Measurements from ENCODE around the gene SYDE1.
"Not testable (repeated sequence)": the region's sequence is repeated elsewhere in the genome, so short reads cannot be mapped to it uniquely, and the experiment has no call there.

The SYDE1 gene

DNA sequence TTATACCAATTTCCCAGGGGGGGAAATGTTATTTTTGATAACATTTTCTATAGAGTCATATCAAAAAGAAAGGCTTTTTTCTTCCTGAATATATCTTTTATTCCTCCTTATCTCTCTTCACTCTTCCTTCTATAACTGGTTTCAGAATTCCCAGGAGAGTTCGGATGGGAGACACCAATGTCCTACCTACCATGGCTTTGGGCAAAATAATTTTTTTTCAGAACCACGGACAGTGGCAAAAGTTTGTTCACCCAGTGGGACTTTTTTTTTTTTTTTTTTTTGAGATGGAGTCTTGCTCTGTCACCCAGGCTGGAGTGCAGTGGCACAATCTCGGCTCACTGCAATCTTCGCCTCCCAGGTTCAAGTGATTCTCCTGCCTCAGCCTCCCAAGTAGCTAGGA lies 27.2 kb upstream of the SYDE1 start:
- TF ChIP-seq, protein P1, sequence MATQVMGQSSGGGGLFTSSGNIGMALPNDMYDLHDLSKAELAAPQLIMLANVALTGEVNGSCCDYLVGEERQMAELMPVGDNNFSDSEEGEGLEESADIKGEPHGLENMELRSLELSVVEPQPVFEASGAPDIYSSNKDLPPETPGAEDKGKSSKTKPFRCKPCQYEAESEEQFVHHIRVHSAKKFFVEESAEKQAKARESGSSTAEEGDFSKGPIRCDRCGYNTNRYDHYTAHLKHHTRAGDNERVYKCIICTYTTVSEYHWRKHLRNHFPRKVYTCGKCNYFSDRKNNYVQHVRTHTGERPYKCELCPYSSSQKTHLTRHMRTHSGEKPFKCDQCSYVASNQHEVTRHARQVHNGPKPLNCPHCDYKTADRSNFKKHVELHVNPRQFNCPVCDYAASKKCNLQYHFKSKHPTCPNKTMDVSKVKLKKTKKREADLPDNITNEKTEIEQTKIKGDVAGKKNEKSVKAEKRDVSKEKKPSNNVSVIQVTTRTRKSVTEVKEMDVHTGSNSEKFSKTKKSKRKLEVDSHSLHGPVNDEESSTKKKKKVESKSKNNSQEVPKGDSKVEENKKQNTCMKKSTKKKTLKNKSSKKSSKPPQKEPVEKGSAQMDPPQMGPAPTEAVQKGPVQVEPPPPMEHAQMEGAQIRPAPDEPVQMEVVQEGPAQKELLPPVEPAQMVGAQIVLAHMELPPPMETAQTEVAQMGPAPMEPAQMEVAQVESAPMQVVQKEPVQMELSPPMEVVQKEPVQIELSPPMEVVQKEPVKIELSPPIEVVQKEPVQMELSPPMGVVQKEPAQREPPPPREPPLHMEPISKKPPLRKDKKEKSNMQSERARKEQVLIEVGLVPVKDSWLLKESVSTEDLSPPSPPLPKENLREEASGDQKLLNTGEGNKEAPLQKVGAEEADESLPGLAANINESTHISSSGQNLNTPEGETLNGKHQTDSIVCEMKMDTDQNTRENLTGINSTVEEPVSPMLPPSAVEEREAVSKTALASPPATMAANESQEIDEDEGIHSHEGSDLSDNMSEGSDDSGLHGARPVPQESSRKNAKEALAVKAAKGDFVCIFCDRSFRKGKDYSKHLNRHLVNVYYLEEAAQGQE (IDR thresholded peaks at IDR 0.05; ENCODE audit: insufficient replicate concordance, low read depth): peak; percentile 87
- H3K27me3 ChIP-seq (ENCODE audit: insufficient read depth, poor library complexity, severe bottlenecking); DNase-seq (ENCODE audit: low read depth in 1 of 2, low spot score in 1 of 2); H3K4me3 ChIP-seq (replicated peaks; ENCODE audit: insufficient read depth, low read length); H3K27ac ChIP-seq (replicated peaks): not testable (repeated sequence)

DNA sequence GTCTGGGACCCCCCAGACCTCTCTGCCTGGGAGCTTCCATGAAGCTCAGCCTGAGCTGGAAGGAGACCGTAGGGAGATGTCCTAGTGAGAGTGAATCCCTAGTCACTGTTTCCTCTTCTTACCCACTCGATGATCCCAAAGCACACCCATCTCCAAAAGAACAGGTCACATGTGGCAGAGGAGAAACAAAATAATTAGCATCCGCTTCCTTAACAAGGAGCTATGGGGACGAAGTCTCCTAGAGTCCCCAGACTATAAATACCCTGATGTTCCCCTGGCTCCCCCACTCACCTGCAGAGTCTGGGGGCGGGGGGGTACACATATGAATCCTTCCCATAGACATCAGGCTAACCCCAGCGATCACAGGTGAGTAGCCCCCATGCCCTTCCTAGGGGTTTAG lies 25.3 kb upstream of the SYDE1 start, which contains the start of gene OR1I1:
OR1I1 (plus strand) TSS at position 301 of the 400 bp plus-strand sequence. CDS start 4,855 bp downstream, outside the sequence.
- no peak for DNase-seq (ENCODE audit: low read depth in 1 of 2, low spot score in 1 of 2)
- TF ChIP-seq, protein P1 (IDR thresholded peaks at IDR 0.05; ENCODE audit: insufficient replicate concordance, low read depth): no peak
- TF ChIP-seq GABPA (IDR thresholded peaks at IDR 0.05; ENCODE audit: low read depth): no peak
- TF ChIP-seq POLR2AphosphoS5 (IDR thresholded peaks at IDR 0.05; ENCODE audit: low read depth): no peak
- no peak for TF ChIP-seq SPI1 (IDR thresholded peaks at IDR 0.05; ENCODE audit: borderline replicate concordance, low read depth)
- TF ChIP-seq, protein P2, sequence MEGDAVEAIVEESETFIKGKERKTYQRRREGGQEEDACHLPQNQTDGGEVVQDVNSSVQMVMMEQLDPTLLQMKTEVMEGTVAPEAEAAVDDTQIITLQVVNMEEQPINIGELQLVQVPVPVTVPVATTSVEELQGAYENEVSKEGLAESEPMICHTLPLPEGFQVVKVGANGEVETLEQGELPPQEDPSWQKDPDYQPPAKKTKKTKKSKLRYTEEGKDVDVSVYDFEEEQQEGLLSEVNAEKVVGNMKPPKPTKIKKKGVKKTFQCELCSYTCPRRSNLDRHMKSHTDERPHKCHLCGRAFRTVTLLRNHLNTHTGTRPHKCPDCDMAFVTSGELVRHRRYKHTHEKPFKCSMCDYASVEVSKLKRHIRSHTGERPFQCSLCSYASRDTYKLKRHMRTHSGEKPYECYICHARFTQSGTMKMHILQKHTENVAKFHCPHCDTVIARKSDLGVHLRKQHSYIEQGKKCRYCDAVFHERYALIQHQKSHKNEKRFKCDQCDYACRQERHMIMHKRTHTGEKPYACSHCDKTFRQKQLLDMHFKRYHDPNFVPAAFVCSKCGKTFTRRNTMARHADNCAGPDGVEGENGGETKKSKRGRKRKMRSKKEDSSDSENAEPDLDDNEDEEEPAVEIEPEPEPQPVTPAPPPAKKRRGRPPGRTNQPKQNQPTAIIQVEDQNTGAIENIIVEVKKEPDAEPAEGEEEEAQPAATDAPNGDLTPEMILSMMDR (IDR thresholded peaks at IDR 0.05; ENCODE audit: insufficient read depth, low read length): no peak

DNA sequence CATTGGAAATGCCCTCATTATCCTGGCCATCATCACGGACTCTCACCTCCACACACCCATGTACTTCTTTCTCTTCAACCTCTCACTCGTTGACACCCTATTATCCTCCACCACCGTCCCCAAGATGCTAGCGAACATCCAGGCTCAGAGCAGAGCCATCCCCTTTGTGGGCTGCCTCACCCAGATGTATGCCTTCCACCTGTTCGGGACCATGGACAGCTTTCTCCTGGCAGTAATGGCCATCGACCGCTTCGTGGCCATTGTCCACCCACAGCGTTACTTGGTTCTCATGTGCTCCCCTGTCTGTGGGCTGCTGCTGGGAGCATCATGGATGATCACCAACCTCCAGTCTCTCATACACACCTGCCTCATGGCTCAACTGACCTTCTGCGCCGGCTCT lies 20.0 kb upstream of the SYDE1 start:
- Histone ChIP-seq H3K27ac (replicated peaks) (no peak overlapping the region), H3K4me3 (replicated peaks; ENCODE audit: insufficient read depth, low read length) (no peak overlapping the region), H3K27me3 (ENCODE audit: insufficient read depth, poor library complexity, severe bottlenecking) (no peaks in the 10 kb centered on the region)
- no peak for DNase-seq (ENCODE audit: low read depth in 1 of 2, low spot score in 1 of 2)
- TF ChIP-seq POLR2AphosphoS5 (IDR thresholded peaks at IDR 0.05; ENCODE audit: low read depth) (no peak), GABPA (IDR thresholded peaks at IDR 0.05; ENCODE audit: low read depth) (no peak), SPI1 (IDR thresholded peaks at IDR 0.05; ENCODE audit: borderline replicate concordance, low read depth) (no peak)
- TF ChIP-seq, protein P2 (IDR thresholded peaks at IDR 0.05; ENCODE audit: insufficient read depth, low read length): no peak
- TF ChIP-seq, protein P1 (IDR thresholded peaks at IDR 0.05; ENCODE audit: insufficient replicate concordance, low read depth): no peak

More for the DNA sequence above, 25.3 kb upstream of the SYDE1 start, which contains the start of gene OR1I1:
- H3K27ac ChIP-seq (replicated peaks): no peak within 1 kb of the TSS
- H3K4me3 ChIP-seq (replicated peaks; ENCODE audit: insufficient read depth, low read length): no peak within 1 kb of the TSS
- H3K27me3 ChIP-seq (ENCODE audit: insufficient read depth, poor library complexity, severe bottlenecking): no peaks in the 10 kb centered on the region

Measured in HL-60 (cell line).